Epithelial cell of proximal tubule (primary cell): Measurements from ENCODE around the gene ITGB5. TPM values are rescaled to one million over a fixed set of nuclear protein-coding genes. Genes with fewer than 3 reads are reported as not detected.
"Not testable (repeated sequence)": the region's sequence is repeated elsewhere in the genome, so short reads cannot be mapped to it uniquely, and the experiment has no call there.

Source experiments
- DNase-seq: peaks from one replicate; pipeline ENCODE4 v3.0.0-alpha.2; 2011; ENCODE audit warnings: low read depth
- H3K4me3 ChIP-seq: 2 replicates; pipeline ENCODE4 v1.5.1; 2011; ENCODE audit warnings: low read depth, mild to moderate bottlenecking, low read length
- total RNA-seq: library from RNA; depleted of rRNA; stranded (reverse); fragments of >200 nt; gene quantifications from 2 replicates; pipeline ENCODE4 v1.2.3, GENCODE V29; 2015
- TF ChIP-seq, protein P1 (sequence below): conservative IDR thresholded peaks from 2 replicates; pipeline ENCODE4 v1.5.1; 2012; ENCODE audit warnings: low read depth, mild to moderate bottlenecking, low read length

Gene ITGB5
- total RNA-seq, 1 donor from 2014 or later = 141 TPM

DNA sequence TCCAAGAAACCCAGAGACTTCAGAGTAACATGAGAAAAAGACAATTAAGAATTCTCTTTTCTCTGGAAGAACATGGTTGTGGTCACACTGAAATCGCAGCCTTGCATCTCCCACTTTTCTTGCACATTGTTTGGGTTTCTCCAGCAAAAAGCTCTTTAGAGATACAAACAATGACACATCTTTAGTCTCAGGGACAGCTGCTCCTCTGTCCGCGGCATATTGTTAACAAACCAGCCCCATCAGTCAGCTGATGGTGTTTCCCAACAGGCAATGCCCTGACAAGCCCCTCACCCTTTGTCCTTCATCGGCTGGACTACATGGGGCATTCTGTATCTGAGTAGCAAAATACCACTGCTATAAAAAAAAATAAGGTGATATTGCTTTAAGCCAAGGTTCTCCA is 103.5 kb downstream of the ITGB5 start:
- no peak overlapping the region for H3K4me3 ChIP-seq
- no peak for DNase-seq
- TF ChIP-seq, protein P1, sequence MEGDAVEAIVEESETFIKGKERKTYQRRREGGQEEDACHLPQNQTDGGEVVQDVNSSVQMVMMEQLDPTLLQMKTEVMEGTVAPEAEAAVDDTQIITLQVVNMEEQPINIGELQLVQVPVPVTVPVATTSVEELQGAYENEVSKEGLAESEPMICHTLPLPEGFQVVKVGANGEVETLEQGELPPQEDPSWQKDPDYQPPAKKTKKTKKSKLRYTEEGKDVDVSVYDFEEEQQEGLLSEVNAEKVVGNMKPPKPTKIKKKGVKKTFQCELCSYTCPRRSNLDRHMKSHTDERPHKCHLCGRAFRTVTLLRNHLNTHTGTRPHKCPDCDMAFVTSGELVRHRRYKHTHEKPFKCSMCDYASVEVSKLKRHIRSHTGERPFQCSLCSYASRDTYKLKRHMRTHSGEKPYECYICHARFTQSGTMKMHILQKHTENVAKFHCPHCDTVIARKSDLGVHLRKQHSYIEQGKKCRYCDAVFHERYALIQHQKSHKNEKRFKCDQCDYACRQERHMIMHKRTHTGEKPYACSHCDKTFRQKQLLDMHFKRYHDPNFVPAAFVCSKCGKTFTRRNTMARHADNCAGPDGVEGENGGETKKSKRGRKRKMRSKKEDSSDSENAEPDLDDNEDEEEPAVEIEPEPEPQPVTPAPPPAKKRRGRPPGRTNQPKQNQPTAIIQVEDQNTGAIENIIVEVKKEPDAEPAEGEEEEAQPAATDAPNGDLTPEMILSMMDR = no peak

DNA sequence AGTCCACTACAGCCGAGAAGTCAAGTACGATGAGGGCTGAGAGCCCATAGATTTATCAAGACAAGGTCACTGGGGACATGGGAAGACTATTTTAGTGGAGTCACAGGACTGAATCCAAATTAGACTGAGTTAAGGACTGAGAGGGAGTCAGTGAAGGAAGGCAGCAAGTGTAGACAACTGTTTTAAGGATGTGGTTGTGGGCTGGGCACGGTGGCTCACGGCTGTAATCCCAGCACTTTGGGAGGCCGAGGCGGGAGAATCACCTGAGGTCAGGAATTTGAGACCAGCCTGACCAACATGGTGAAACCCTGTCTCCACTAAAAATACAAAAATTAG is 104.8 kb downstream of the ITGB5 start:
- not testable (repeated sequence) for H3K4me3 ChIP-seq, DNase-seq

DNA sequence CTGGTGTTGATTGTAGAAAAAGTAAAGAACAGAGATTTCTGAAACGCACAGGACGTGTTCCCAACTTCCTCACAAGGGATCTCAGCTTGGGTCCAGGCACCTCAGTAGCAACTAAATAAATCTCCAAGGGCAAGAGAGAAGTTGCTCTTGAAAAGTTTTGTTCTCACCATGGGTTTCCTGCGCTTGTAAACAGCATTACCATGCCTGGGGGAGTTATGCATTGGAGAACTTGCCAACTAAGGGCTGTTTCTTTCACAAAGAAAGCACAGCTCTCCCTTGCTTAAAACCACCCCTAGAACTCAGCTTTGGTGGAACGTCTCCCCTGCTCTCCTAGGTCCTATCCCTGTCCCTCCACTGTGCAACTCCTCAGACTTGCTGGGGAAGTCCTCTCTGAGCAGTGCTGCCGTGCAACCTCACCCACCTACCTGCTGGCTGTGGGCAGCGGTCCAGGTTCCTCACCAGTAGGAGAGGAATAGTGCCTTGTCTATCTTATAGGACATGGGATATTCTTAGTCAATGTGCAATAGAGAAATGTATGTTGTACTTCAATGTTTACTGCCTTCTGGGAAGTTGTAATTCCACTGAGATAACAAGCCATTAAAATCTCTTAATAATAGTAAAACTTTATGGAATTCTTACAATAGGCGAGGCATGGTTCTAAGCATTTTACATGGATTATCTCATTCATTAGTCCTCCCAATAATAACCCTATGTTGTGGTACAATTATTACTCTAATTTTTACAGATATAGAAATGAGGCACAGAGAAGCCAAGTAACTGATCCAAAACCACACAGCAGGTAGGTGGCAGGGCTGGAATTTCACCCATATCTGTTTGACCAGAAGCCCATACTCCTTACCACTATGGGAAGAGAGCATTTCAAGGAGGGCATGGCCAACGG is 105.4 kb downstream of the ITGB5 start:
- no peak overlapping the region for H3K4me3 ChIP-seq
- DNase-seq = no peak
- TF ChIP-seq, protein P1 = no peak

DNA sequence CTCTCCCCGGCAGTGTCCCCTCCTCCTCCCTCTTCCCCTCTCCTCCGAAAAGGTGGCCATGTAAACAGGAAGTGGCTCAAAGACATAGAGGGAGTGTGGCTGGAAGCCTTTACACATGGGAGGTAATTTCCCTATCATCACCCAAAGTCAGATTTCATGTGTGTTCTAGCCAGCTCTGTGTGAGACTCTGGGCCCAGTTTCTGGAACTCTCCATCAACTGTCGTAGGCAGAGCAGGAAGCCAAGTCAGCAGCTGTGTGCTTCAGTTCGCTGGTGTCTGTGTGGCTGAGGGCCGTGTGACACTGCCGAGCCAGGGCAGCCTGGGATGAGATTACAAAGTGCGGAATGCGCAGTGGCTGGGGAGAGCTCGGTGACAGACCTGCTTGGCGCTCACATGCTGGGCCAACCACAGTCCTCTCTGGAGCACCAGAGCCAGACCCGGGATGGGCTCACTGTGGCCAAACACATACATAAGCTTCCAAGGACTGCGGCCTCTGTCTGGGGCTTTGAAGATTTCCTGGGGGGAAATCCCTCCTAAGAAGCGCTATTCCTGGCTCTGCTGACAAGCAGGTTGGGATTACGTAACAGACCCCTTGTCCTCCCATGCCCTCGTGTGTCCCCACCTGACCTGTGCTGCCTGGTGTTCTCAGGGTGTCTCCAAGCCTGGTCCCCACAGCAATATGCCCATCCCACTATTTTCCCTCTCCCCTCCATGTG is 106.2 kb downstream of the ITGB5 start:
- TF ChIP-seq, protein P1 = no peak
- DNase-seq = no peak
- H3K4me3 ChIP-seq = no peak overlapping the region

DNA sequence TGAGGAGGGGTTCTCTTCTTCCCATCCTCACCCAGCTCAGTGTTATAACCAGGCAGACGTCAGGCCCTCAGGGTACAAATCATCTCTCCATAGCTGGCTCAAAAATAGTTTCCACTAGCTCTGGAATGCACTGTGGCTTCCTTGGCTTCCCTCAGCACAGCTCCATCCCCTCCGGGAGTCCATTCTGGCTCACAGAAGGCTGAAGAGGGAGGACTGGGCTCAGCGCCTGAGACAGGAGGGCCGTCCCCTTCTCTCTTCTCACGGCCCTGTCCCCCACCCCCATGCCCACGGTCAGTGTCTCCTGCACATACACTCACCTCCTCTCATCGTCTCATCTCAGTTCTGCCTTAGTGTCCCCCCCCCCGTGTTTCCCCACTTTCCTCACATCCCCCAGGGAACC is 106.8 kb downstream of the ITGB5 start:
- no peak overlapping the region for H3K4me3 ChIP-seq
- DNase-seq = no peak

DNA sequence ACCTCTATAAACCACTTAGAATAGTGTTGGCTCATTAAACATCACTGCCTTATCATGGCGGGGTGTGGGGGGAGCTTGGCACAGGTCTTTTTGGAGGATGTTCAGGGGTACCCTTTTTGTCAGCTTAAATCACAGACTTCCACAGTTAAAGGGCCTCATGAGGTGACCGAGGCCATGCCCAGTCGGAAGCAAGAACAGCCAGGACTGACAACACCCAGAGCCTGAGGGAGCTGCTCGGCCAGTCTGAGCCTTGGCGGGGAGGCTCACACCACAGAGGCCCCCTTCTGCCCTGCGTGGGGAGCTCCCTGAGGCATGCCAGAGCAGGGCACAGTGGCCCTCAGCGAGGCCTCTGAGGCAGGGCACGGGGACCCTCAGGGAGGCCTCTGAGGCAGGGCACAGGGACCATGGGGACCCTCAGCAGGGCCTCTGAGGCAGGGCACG is 107.4 kb downstream of the ITGB5 start:
- DNase-seq = no peak
- TF ChIP-seq, protein P1 = no peak
- H3K4me3 ChIP-seq = no peak overlapping the region

More for the DNA sequence above, 106.8 kb downstream of the ITGB5 start:
- TF ChIP-seq, protein P1 = no peak

DNA sequence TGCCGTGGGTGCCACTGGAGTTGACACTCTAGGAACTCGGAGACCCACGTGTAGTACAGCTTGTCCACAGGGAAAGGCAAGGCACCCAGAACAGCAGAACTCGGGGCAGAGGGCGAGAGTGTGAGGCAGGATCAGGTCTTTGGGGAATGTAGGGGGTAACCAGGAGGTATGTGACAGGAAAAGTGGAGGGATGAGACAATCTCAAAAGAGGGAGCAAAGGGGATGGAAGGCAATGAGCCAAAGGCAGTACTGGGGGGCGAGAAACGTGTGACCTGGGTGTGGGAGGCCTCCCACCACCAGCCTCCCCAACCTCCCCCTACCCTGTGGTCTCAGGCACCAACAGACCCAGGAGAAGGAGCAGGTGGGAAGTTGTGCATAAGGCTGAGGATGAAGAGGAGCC is 108.0 kb downstream of the ITGB5 start:
- TF ChIP-seq, protein P1 = no peak
- H3K4me3 ChIP-seq = no peak overlapping the region
- DNase-seq = no peak
